ENCODE results near the gene PHETA2. TPM values are rescaled to one million over a fixed set of nuclear protein-coding genes. Genes with fewer than 3 reads are reported as not detected.
"Not testable (repeated sequence)": the region's sequence is repeated elsewhere in the genome, so short reads cannot be mapped to it uniquely, and the experiment has no call there.

The PHETA2 gene
- polyA plus RNA-seq, 4 donors, result 4.9 to 11.6 (median 9.2) TPM

DNA sequence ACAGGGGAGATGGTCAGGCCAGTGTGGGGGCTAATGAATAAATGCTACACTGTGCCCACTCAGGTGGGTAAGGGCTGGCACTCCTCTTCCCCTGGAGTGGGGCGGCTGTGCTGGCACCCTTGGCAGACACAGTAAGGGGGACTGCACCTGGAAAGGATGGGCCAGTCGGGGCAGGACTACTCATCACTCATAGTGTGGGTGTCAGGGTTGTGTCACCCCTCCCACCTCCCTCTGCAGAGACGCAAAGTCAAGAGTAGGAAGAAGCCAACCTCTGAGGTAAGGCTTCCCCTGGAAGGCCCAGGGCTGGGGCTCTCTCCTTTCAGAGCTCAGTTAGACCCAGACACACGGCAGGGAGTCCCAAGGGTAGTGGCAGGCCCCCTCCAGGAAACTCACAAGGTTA, 49.5 kb downstream of the PHETA2 start:
- not testable (repeated sequence) for FAIRE-seq; H3K4me1 ChIP-seq (ENCODE audit: control insufficient read depth in 3 of 3, insufficient read depth in 2 of 3, low read depth in 1 of 3, low read length in 2 of 3)
- WGBS, 3 donors, result no CpG with 5 or more reads among the region's 4 CpGs

GRCh38 chr22:42127606-42128005, 53.6 kb downstream of the PHETA2 start:
- H3K27me3 ChIP-seq (ENCODE audit: control insufficient read depth in 3 of 3, insufficient read depth in 3 of 3, low read length in 3 of 3), result no peaks in the 10 kb centered on the region
- H3K27ac ChIP-seq (ENCODE audit: low read depth in 1 of 3, low read length in 2 of 3), result no peak overlapping the region
- FAIRE-seq (no peak), DNase-seq (no peak)
- peaks cover 0 to 2% of the 10 kb centered on the region in 2 donors for H3K9me3 ChIP-seq (ENCODE audit: control insufficient read depth in 2 of 2, insufficient read depth in 1 of 2, low read depth in 1 of 2, low read length in 1 of 2)
- H3K4me3 ChIP-seq (ENCODE audit: low read depth in 1 of 3, low read length in 3 of 3), result no peak overlapping the region
- peaks cover 0 to 7% (median 3%) of the 10 kb centered on the region in 3 donors for H3K36me3 ChIP-seq (ENCODE audit: control insufficient read depth in 3 of 3, insufficient read depth in 2 of 3, low read depth in 1 of 3, low read length in 3 of 3)
- 85 to 94% (median 88%) methylated on average over 16 of the region's 16 CpGs for WGBS, 3 donors
- peaks cover 0 to 3% (median 2%) of the 10 kb centered on the region in 3 donors for H3K4me1 ChIP-seq (ENCODE audit: control insufficient read depth in 3 of 3, insufficient read depth in 2 of 3, low read depth in 1 of 3, low read length in 2 of 3)

More for the DNA sequence above, 49.5 kb downstream of the PHETA2 start:
- not testable (repeated sequence) for H3K9me3 ChIP-seq (ENCODE audit: control insufficient read depth in 2 of 2, insufficient read depth in 1 of 2, low read depth in 1 of 2, low read length in 1 of 2); DNase-seq; H3K36me3 ChIP-seq (ENCODE audit: control insufficient read depth in 3 of 3, insufficient read depth in 2 of 3, low read depth in 1 of 3, low read length in 3 of 3); H3K27me3 ChIP-seq (ENCODE audit: control insufficient read depth in 3 of 3, insufficient read depth in 3 of 3, low read length in 3 of 3); H3K27ac ChIP-seq (ENCODE audit: low read depth in 1 of 3, low read length in 2 of 3); H3K4me3 ChIP-seq (ENCODE audit: low read depth in 1 of 3, low read length in 3 of 3)

- WGBS, 3 donors, result 86 to 88% (median 88%) methylated on average over 10 to 13 of the region's 13 CpGs
- FAIRE-seq, DNase-seq: not testable (repeated sequence)
These were observed 54.0 kb downstream of the PHETA2 start for GRCh38 chr22:42128007-42128406.

More at GRCh38 chr22:42128007-42128406, 54.0 kb downstream of the PHETA2 start:
- not testable (repeated sequence) for H3K9me3 ChIP-seq (ENCODE audit: control insufficient read depth in 2 of 2, insufficient read depth in 1 of 2, low read depth in 1 of 2, low read length in 1 of 2); H3K27ac ChIP-seq (ENCODE audit: low read depth in 1 of 3, low read length in 2 of 3); H3K27me3 ChIP-seq (ENCODE audit: control insufficient read depth in 3 of 3, insufficient read depth in 3 of 3, low read length in 3 of 3); H3K4me3 ChIP-seq (ENCODE audit: low read depth in 1 of 3, low read length in 3 of 3); H3K4me1 ChIP-seq (ENCODE audit: control insufficient read depth in 3 of 3, insufficient read depth in 2 of 3, low read depth in 1 of 3, low read length in 2 of 3); H3K36me3 ChIP-seq (ENCODE audit: control insufficient read depth in 3 of 3, insufficient read depth in 2 of 3, low read depth in 1 of 3, low read length in 3 of 3)

Other genes with a start within 250 kb of the PHETA2 start
- gene SREBF2, start 241.1 kb upstream of the PHETA2 start, polyA plus RNA-seq, result 10 to 100 TPM; 14.1 to 82.2 (median 48.1) TPM
- gene SHISA8, start 159.2 kb upstream of the PHETA2 start, polyA plus RNA-seq, result under 1 TPM in 2 of 4 donors, not detected in 2; 0.04 to 0.10 TPM
- gene TNFRSF13C, start 147.4 kb upstream of the PHETA2 start, polyA plus RNA-seq, result 1 to 10 TPM in 2 of 4 donors, under 1 TPM in 1, not detected in 1; 0.54 to 2.5 (median 1.3) TPM
- gene CENPM, start 127.1 kb upstream of the PHETA2 start, polyA plus RNA-seq, result 10 to 100 TPM in 2 of 4 donors, 1 to 10 TPM in 2; 2.2 to 42.0 (median 8.0) TPM
- gene SEPTIN3, start 104.8 kb upstream of the PHETA2 start, polyA plus RNA-seq, result 1 to 10 TPM in 1 of 4 donors, under 1 TPM in 2, not detected in 1; 0.49 to 1.2 (median 0.81) TPM
- 1 to 10 TPM in 3 of 4 donors, under 1 TPM in 1; 0.52 to 2.2 (median 1.5) TPM for gene WBP2NL, start 75.5 kb upstream of the PHETA2 start, polyA plus RNA-seq
- gene NAGA, start 3.4 kb upstream of the PHETA2 start, polyA plus RNA-seq, result 10 to 100 TPM in 3 of 4 donors, 1 to 10 TPM in 1; 8.7 to 36.8 (median 17.1) TPM
- gene SMDT1, start 5.5 kb downstream of the PHETA2 start, polyA plus RNA-seq, result 100 to 1,000 TPM in 3 of 4 donors, 10 to 100 TPM in 1; 98.4 to 304 (median 134) TPM
- 100 to 1,000 TPM in 3 of 4 donors, 10 to 100 TPM in 1; 62.9 to 258 (median 151) TPM for gene NDUFA6, start 16.5 kb downstream of the PHETA2 start, polyA plus RNA-seq
- 100 to 1,000 TPM in 1 of 4 donors, 10 to 100 TPM in 1, 1 to 10 TPM in 2; 5.8 to 172 (median 22.4) TPM for gene CYP2D6, start 56.6 kb downstream of the PHETA2 start, polyA plus RNA-seq
- 10 to 100 TPM in 2 of 4 donors, 1 to 10 TPM in 2; 6.2 to 32.0 (median 13.5) TPM for gene TCF20, start 196.4 kb downstream of the PHETA2 start, polyA plus RNA-seq